CD8-positive, alpha-beta memory T cell (primary cell): Measurements from ENCODE around the gene ANKS3. TPM values are rescaled to one million over a fixed set of nuclear protein-coding genes. Genes with fewer than 3 reads are reported as not detected.

Experiments
- CTCF ChIA-PET: fragments of 350-600 bp; sonication (Branson Sonifier 250); formaldehyde crosslinking; loops from one replicate; lab custom pipeline; 2021; ENCODE audit warnings: antibody characterized with exemption; lab: Charles Lee
- POLR2A ChIA-PET: fragments of 350-600 bp; sonication (Branson Sonifier 250); formaldehyde crosslinking; loops from one replicate; lab custom pipeline; 2021; ENCODE audit warnings: antibody characterized with exemption; lab: Charles Lee
- DNase-seq, 5 donors: peaks; one replicate each; pipeline versions ENCODE4 v3.0.0 to v3.0.0-alpha.2; 2020 to 2022; ENCODE audit warnings: mixed read lengths in 1 of 5
- H3K27ac ChIP-seq: one replicate; pipeline ENCODE4 v1.7.0; 2013; ENCODE audit warnings: low read depth, mild to moderate bottlenecking, low read length, moderate library complexity
- H3K27me3 ChIP-seq: 2 replicates; pipeline ENCODE4 v1.7.0; 2013; ENCODE audit warnings: low read length, mild to moderate bottlenecking; ENCODE audit not compliant: insufficient read depth, poor library complexity, severe bottlenecking
- H3K36me3 ChIP-seq: 2 replicates; pipeline ENCODE4 v1.7.0; 2013; ENCODE audit warnings: mild to moderate bottlenecking, low read length, moderate library complexity; ENCODE audit not compliant: insufficient read depth
- H3K4me1 ChIP-seq: 2 replicates; pipeline ENCODE4 v1.7.0; 2013; ENCODE audit warnings: mild to moderate bottlenecking, low read length, moderate library complexity; ENCODE audit not compliant: insufficient read depth
- H3K4me3 ChIP-seq: 2 replicates; pipeline ENCODE4 v1.7.0; 2013; ENCODE audit warnings: mild to moderate bottlenecking, low read length
- H3K9me3 ChIP-seq: 2 replicates; pipeline ENCODE4 v1.7.0; 2013; ENCODE audit warnings: mild to moderate bottlenecking, low read length
- H3K27ac Mint-ChIP-seq, 8 donors: one replicate each; pipeline ENCODE4 v1.8.0; 2020 to 2021; ENCODE audit warnings: mixed read lengths in 8 of 8, mild to moderate bottlenecking in 6 of 8, inconsistent platforms in 3 of 8, moderate library complexity in 3 of 8
- H3K27me3 Mint-ChIP-seq, 2 donors: one replicate each; pipeline ENCODE4 v1.8.0; 2020 to 2021; ENCODE audit warnings: mixed read lengths in 2 of 2, mild to moderate bottlenecking in 1 of 2, moderate library complexity in 1 of 2
- H3K36me3 Mint-ChIP-seq, 3 donors: one replicate each; pipeline ENCODE4 v1.8.0; 2020 to 2021; ENCODE audit warnings: mixed read lengths in 3 of 3, inconsistent platforms in 1 of 3, mild to moderate bottlenecking in 1 of 3
- H3K4me1 Mint-ChIP-seq, 3 donors: one replicate each; pipeline ENCODE4 v1.8.0; 2020 to 2021; ENCODE audit warnings: mixed read lengths in 3 of 3, inconsistent platforms in 1 of 3, mild to moderate bottlenecking in 1 of 3
- H3K4me3 Mint-ChIP-seq, 7 donors: one replicate each; pipeline ENCODE4 v1.8.0; 2020 to 2021; ENCODE audit warnings: mixed read lengths in 7 of 7, mild to moderate bottlenecking in 6 of 7, moderate library complexity in 4 of 7, inconsistent platforms in 2 of 7
- H3K9me3 Mint-ChIP-seq, 5 donors: one replicate each; pipeline ENCODE4 v1.8.0; 2020 to 2022; ENCODE audit warnings: mixed read lengths in 5 of 5, mild to moderate bottlenecking in 3 of 5, moderate library complexity in 2 of 5, inconsistent platforms in 1 of 5
- polyA plus RNA-seq: library from polyadenylated mRNA; unstranded; fragments of 300-500 nt; fragmentation: Illumina TruSeq; gene quantifications from one replicate; pipeline ENCODE4 v1.2.3, GENCODE V29; 2021
- total RNA-seq, 2 experiments: library from RNA; stranded (reverse); gene quantifications; one replicate each; pipeline ENCODE4 v1.2.3, GENCODE V29; 2021

Gene ANKS3
- total and polyA plus RNA-seq, 3 experiments from 2014 or later = 4.3 to 18.5 (median 16.9) TPM

DNA sequence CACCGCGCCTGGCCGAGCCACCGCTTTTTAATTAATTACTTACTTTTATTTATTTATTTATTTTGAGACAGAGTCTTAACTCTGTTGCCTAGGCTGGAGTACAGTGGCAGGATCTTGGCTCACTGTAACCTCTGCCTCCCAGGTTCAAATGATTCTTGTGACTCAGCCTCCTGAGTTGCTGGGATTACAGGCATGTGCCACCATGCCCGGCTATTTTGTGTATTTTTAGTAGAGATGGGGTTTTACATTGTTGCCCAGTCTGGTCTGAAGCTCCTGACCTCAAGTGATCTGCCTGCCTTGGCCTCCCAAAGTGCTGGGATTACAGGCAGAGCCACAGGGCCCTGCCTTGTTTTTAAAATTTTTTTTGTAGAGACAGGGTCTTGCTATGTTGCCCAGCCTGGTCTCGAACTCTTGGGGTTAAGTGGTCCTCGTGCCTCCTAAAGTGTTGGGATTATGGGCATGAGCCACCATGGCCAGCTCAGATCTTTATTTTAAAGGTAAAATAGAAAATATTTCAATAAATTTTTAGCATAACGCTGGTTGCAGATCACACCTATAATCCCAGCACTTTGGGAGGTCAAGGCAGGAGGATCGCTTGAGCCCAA, 59.0 kb downstream of the ANKS3 start:
- Histone ChIP-seq H3K9me3 (no peaks in the 10 kb centered on the region), H3K27ac (no peak overlapping the region), H3K27me3 (no peaks in the 10 kb centered on the region), H3K4me1 (peaks cover 23% of the 10 kb centered on the region), H3K4me3 (no peak overlapping the region), H3K36me3 (no peaks in the 10 kb centered on the region)
- Mint-ChIP-seq H3K27me3 (peaks cover 0 to 2% of the 10 kb centered on the region in 2 donors), H3K27ac (peak overlapping the region in 6 of 8 donors; percentile 38 to 99 (median 97)), H3K36me3 (peaks cover 0 to 48% (median 2%) of the 10 kb centered on the region in 3 donors), H3K9me3 (no peaks in the 10 kb centered on the region), H3K4me3 (peak overlapping the region in 2 of 7 donors; percentile 49 to 78), H3K4me1 (peaks cover 20 to 37% (median 21%) of the 10 kb centered on the region in 3 donors)
- CTCF ChIA-PET = no interaction called here
- no peak for DNase-seq
- POLR2A ChIA-PET = no interaction called here

DNA sequence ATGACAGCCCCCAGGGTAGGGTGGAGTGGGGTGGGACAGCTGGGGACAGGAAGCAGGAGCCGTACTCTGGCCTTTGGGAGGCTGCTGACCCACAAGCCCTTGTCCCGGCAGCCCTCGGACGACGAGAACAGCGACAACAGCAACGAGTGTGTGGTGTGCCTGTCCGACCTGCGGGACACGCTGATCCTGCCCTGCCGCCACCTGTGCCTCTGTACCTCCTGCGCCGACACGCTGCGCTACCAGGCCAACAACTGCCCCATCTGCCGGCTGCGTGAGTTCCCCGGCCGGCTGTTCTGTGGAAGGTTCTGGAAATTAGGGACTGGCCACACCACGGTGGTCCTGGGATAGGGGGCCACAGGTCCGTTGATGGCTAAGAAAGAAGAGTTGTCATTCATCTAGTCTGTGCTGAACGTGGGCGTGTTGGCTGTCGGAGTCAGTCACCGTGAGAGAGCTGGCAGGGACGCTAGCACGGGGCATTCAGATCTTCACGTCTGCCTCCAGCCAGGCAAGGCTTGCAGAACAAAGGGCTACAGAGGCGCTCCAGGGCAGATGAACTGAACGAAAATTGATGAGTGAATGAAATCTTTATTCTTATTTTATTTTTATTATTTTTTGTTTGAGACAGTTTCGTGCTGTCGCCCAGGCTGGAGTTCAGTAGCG, 60.6 kb downstream of the ANKS3 start:
- Mint-ChIP-seq H3K9me3 (no peaks in the 10 kb centered on the region), H3K36me3 (peaks cover 0 to 40% (median 5%) of the 10 kb centered on the region in 3 donors), H3K4me3 (no peak overlapping the region), H3K4me1 (peaks cover 20 to 33% (median 21%) of the 10 kb centered on the region in 3 donors), H3K27ac (peak overlapping the region in 1 of 8 donors; percentile 32), H3K27me3 (peaks cover 0 to 2% of the 10 kb centered on the region in 2 donors)
- H3K27me3 ChIP-seq = no peaks in the 10 kb centered on the region
- H3K9me3 ChIP-seq = no peaks in the 10 kb centered on the region
- no peak overlapping the region for H3K27ac ChIP-seq
- no peak overlapping the region for H3K4me3 ChIP-seq
- ChIA-PET CTCF (no interaction called here), POLR2A (no interaction called here)
- peaks cover 23% of the 10 kb centered on the region for H3K4me1 ChIP-seq
- peak in 1 of 5 donors; percentile 41 for DNase-seq
- H3K36me3 ChIP-seq = peaks cover 5% of the 10 kb centered on the region

DNA sequence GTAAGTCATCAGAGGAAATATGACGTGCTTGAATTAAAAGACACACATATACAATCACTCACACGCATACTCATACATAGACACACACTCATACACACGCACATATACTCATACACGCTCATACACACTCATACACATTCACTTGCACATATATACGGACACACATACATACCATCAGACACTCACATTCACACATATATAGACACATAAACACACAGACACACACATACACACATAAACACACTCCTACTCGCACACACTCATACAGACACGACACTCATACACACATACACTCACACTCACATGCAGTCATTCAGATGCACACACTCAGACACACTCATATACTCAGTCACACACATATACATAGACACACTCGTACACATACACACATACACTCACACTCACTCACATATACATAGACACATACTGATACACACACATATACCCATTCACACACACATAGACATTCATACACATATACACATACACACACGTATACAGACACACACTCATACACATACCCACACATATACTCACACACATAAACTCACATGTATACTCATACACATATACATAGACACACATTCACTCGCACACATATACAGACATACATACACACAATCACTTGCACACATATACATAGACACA, 65.6 kb downstream of the ANKS3 start:
- POLR2A ChIA-PET = no interaction called here

DNA sequence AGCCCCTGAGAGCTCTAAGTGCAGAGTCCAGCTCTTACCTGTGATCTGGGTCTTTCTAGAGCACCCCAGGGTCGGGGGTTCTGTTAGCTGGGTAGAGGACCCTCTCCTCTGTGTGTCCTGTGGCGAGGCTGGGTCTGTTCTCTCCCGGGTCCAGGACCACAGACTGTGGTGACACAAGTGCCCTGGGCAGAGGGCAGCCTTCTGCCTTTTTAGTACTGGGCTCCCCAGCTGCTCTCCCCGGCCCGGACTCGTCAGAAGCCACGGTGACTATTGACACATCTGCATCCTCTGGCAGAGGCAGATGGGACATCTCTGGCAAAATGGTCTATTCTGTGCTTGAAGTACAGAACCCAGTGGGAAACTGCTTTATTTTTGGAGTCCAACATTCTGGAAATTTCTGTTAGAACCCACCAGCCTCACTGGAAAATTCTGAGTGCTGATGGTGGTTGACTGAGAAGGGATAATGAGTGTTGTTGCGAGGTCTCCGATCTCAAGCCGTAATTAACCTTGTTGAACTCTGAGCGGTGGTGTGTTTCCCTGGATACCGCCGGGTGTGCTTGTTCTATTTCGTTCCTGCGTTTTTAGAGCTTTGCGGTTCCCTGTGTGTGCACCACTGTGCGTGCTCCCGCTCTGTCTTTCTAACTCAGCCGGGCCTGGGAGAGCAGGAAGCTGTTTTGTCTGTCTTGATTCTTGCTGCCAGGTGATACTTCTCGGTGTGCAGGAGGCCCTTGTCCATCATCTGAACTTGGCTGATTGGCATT, 66.7 kb downstream of the ANKS3 start:
- H3K27me3 Mint-ChIP-seq = no peaks in the 10 kb centered on the region
- DNase-seq = no peak
- H3K4me1 Mint-ChIP-seq = peaks cover 24 to 33% (median 31%) of the 10 kb centered on the region in 3 donors
- H3K27me3 ChIP-seq = no peaks in the 10 kb centered on the region
- H3K4me1 ChIP-seq = peaks cover 28% of the 10 kb centered on the region
- peak overlapping the region in 4 of 8 donors; percentile 39 to 72 (median 65) for H3K27ac Mint-ChIP-seq
- CTCF ChIA-PET = interaction anchor here (0.6 to 1.2 kb wide), 2 partner anchors 20 to 36 kb away, joined by 3 read pairs; no protein-coding TSS in a partner anchor
- H3K36me3 Mint-ChIP-seq = peaks cover 0 to 35% (median 2%) of the 10 kb centered on the region in 3 donors
- H3K9me3 ChIP-seq = no peaks in the 10 kb centered on the region
- no peak overlapping the region for H3K27ac ChIP-seq
- H3K9me3 Mint-ChIP-seq = no peaks in the 10 kb centered on the region
- peak overlapping the region in 1 of 7 donors; percentile 14 for H3K4me3 Mint-ChIP-seq
- H3K36me3 ChIP-seq = peaks cover 9% of the 10 kb centered on the region
- POLR2A ChIA-PET = no interaction called here
- no peak overlapping the region for H3K4me3 ChIP-seq

More for the DNA sequence above, 65.6 kb downstream of the ANKS3 start:
- DNase-seq = no peak
- Mint-ChIP-seq H3K9me3 (no peaks in the 10 kb centered on the region), H3K4me1 (peaks cover 22 to 29% (median 27%) of the 10 kb centered on the region in 3 donors), H3K36me3 (peaks cover 0 to 41% (median 2%) of the 10 kb centered on the region in 3 donors), H3K27me3 (no peaks in the 10 kb centered on the region), H3K27ac (no peak overlapping the region), H3K4me3 (no peak overlapping the region)
- H3K4me1 ChIP-seq = peaks cover 26% of the 10 kb centered on the region
- peaks cover 9% of the 10 kb centered on the region for H3K36me3 ChIP-seq
- H3K4me3 ChIP-seq = no peak overlapping the region
- H3K27me3 ChIP-seq = no peaks in the 10 kb centered on the region
- CTCF ChIA-PET = no interaction called here
- H3K9me3 ChIP-seq = no peaks in the 10 kb centered on the region
- H3K27ac ChIP-seq = no peak overlapping the region

DNA sequence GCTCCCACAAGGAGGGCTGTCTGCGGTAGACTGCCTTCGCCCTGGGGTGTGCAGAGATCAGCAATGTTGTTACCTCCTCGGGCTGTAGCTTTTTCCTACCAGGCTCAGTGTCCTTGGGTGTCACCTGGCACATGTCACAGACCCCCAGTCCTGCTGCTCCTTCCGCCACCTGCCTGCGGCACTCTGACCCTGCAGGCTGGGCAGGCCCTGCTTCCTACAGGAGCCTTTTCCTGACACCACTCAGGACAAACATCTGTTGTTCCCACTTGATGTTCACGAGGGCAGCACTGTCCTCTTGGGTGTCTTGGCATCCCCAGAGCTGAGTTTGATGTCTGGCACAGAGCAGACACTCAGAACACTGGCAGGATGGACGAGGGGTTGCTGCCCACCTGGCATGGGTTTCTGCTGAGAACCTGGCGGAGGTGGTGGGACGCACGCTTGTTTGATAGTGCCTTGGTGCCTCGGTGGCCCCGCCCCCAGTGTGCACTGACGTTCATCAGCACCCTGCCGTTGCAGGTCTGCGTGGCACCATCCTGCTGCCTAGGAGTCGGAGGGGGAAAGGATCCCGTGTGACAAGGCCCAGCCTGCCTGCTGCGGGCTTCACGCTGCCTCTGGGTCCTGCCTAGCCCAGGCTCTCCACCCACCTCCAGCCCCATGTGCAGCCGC, 67.4 kb downstream of the ANKS3 start:
- ChIA-PET CTCF (interaction anchor here (0.6 to 1.2 kb wide), 2 partner anchors 20 to 36 kb away, joined by 3 read pairs; no protein-coding TSS in a partner anchor), POLR2A (no interaction called here)
- no peak overlapping the region for H3K4me3 ChIP-seq
- Mint-ChIP-seq H3K9me3 (no peaks in the 10 kb centered on the region), H3K27ac (peak overlapping the region in 3 of 8 donors; percentile 24 to 93 (median 38)), H3K27me3 (no peaks in the 10 kb centered on the region), H3K4me3 (no peak overlapping the region), H3K36me3 (peaks cover 0 to 33% (median 2%) of the 10 kb centered on the region in 3 donors), H3K4me1 (peaks cover 24 to 34% (median 31%) of the 10 kb centered on the region in 3 donors)
- H3K27me3 ChIP-seq = no peaks in the 10 kb centered on the region
- no peak for DNase-seq
- H3K27ac ChIP-seq = no peak overlapping the region
- H3K9me3 ChIP-seq = no peaks in the 10 kb centered on the region
- peaks cover 9% of the 10 kb centered on the region for H3K36me3 ChIP-seq
- H3K4me1 ChIP-seq = peaks cover 33% of the 10 kb centered on the region

DNA sequence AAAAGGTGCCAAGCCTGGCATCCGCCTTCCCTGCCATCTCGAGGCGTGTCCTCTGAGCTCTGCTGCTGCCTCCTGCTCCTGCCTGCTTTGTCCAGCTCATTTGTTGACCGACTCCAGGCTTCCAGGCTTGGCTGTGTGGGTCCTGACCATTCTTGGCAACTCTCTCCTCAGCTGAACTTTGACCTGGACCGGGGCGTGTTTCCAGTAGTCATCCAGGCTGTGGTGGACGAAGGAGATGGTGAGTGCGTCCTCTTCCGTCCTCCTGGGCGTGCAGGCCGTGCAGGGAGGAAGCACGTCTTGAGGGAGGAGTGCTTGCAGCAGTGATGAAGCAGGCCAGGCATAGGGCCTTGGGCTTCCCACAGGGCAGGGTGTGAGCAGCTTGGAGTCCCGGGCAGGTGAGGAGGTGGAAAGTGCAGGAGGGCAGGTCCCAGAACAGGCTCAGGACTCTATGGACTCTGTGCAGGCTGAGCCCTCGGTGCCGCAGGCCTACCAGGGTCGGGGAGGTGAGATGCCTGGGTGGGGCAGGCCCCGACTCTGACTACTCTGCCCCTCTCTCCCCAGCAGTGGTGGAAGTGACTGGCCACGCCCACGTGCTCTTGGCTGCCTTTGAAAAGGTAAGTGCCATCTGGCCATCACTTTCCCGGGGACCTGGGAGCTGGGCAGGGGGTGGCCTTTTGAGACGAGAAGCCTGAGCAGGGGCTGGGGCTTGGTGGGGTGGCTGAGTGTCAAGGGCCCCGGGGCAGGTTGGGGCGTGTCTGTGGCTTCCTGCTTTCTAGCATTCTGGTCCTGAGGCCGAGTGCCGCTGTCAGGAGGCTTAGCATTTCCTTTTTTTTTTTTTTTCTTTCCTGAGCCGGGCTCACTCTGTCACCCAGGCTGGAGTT, 69.3 kb downstream of the ANKS3 start:
- no peaks in the 10 kb centered on the region for H3K27me3 Mint-ChIP-seq
- ChIA-PET CTCF (interaction anchor here (0.6 to 1.5 kb wide), 2 partner anchors 15 to 75 kb away, joined by 3 to 5 read pairs; no protein-coding TSS in a partner anchor), POLR2A (no interaction called here)
- peak; percentile 38 to 71 (median 60) for DNase-seq
- no peaks in the 10 kb centered on the region for H3K9me3 Mint-ChIP-seq
- H3K4me3 Mint-ChIP-seq = peak overlapping the region; percentile 53 to 90 (median 72)
- H3K9me3 ChIP-seq = no peaks in the 10 kb centered on the region
- peaks cover 30 to 52% (median 43%) of the 10 kb centered on the region in 3 donors for H3K4me1 Mint-ChIP-seq
- peak overlapping the region; percentile 91 to 98 (median 95) for H3K27ac Mint-ChIP-seq
- peaks cover 52% of the 10 kb centered on the region for H3K4me1 ChIP-seq
- H3K27ac ChIP-seq = peak overlapping the region; percentile 8
- no peaks in the 10 kb centered on the region for H3K27me3 ChIP-seq
- peak overlapping the region; percentile 40 for H3K4me3 ChIP-seq
- H3K36me3 ChIP-seq = peaks cover 9% of the 10 kb centered on the region
- peaks cover 0 to 21% (median 2%) of the 10 kb centered on the region in 3 donors for H3K36me3 Mint-ChIP-seq
